H1 (cell line): ENCODE measurements around the gene EMX1. TPM values are rescaled to one million over a fixed set of nuclear protein-coding genes. Genes with fewer than 3 reads are reported as not detected.

Experiments used
- BCL11A ChIP-seq, 2 experiments: IDR thresholded peaks; one replicate each; pipeline ENCODE4 v1.6.1; 2011; ENCODE audit warnings: low read depth in 2 of 2, low read length in 2 of 2, mild to moderate bottlenecking in 2 of 2
- TAF1 ChIP-seq: IDR thresholded peaks from 2 replicates; pipeline ENCODE4 v1.6.1; 2011; ENCODE audit warnings: mild to moderate bottlenecking, low read depth, low read length
- polyA plus RNA-seq, 7 experiments: library from polyadenylated mRNA; depleted of rRNA in 3 of 7; stranded (reverse) in 5 of 7; unstranded in 2 of 7; fragments of >200 nt in 5 of 7; fragments of 200-250 nt in 2 of 7; gene quantifications; 1 replicate in 5 of 7; 2 replicates in 1 of 7; 4 replicates in 1 of 7; pipeline versions ENCODE4 v1.2.1 to v1.2.3, GENCODE V29; 2011 to 2013; ENCODE audit warnings: missing spikeins in 2 of 7, mixed read lengths in 2 of 7
- total RNA-seq: library from RNA; stranded (reverse); fragmentation: NEBNext Ultra II Directional; extraction: Animal tissue kit (Norgen Biotek cat#: 25700); gene quantifications from 2 replicates; pipeline ENCODE4 v1.2.1, GENCODE V29; 2021

Gene EMX1
- total and polyA plus RNA-seq, 2 of the 8 experiments (the other 6 are each of a cell fraction or from before 2014, with no cell fraction given) = 2.4 to 4.9 TPM

- TF ChIP-seq BCL11A (IDR thresholded peaks at IDR 0.05; ENCODE audit: low read depth in 2 of 2, low read length in 2 of 2) (no peak), TAF1 (no peak)
Observed at GRCh38 chr2:72959554-72959953, 42.2 kb downstream of the EMX1 start (continued).
